Keratinocyte (primary cell): ENCODE data around the gene SEPTIN6.

Experiments
- CTCF ChIP-seq, 3 experiments: IDR thresholded peaks in 1 of 3; conservative IDR thresholded peaks in 1 of 3; optimal IDR thresholded peaks in 1 of 3; 2 replicates in 2 of 3; 3 replicates in 1 of 3; pipeline versions ENCODE3 to v1.5.1; 2011; ENCODE audit warnings: low read length in 3 of 3, mild to moderate bottlenecking in 3 of 3, moderate library complexity in 2 of 3, control low read depth in 1 of 3, inconsistent platforms in 1 of 3; ENCODE audit not compliant: insufficient read depth in 2 of 3; ENCODE audit errors: extremely low read depth in 1 of 3
- EZH2 ChIP-seq: IDR thresholded peaks from one replicate; pipeline ENCODE4 v1.6.1; 2012; ENCODE audit warnings: inconsistent platforms, mild to moderate bottlenecking, low read length, moderate library complexity

GRCh38 chrX:119690921-119691716 is 1.8 kb downstream of the SEPTIN6 start:
- TF ChIP-seq CTCF (optimal IDR thresholded peaks at IDR 0.05 in 1 of 3, IDR thresholded peaks at IDR 0.05 in 1 of 3, conservative IDR thresholded peaks at IDR 0.05 in 1 of 3; ENCODE audit: extremely low read depth in 1 of 3, insufficient read depth in 2 of 3, low read length in 3 of 3), result no peak
- TF ChIP-seq EZH2, result no peak
